Stimulated activated CD8-positive, alpha-beta memory T cell treated with anti-CD3 and anti-CD28 coated beads, Interleukin-12 subunit alpha, Interleukin-12 subunit beta, amount 100 ng/mL, for 24 hours (primary cell): Measurements from ENCODE around the gene MYL10.
"Not testable (repeated sequence)": the region's sequence is repeated elsewhere in the genome, so short reads cannot be mapped to it uniquely, and the experiment has no call there.

Source experiments
- DNase-seq: peaks from one replicate; pipeline ENCODE4 v3.0.0-alpha.2; 2020; ENCODE audit errors: extremely low read depth

Gene MYL10

GRCh38 chr7:101618916-101619315 lies 10.2 kb downstream of the MYL10 start:
- DNase-seq: no peak

GRCh38 chr7:101618207-101618839 lies 10.8 kb downstream of the MYL10 start:
- DNase-seq: no peak

GRCh38 chr7:101617451-101618206 lies 11.5 kb downstream of the MYL10 start:
- no peak for DNase-seq

GRCh38 chr7:101615446-101615845 lies 13.7 kb downstream of the MYL10 start:
- DNase-seq: no peak

GRCh38 chr7:101614939-101615302 lies 14.2 kb downstream of the MYL10 start:
- DNase-seq: no peak

GRCh38 chr7:101614098-101614938 lies 14.8 kb downstream of the MYL10 start:
- DNase-seq: no peak

GRCh38 chr7:101612885-101613515 lies 16.1 kb downstream of the MYL10 start:
- no peak for DNase-seq

- no peak for DNase-seq
Observed at GRCh38 chr7:101608772-101609713, 20.1 kb downstream of the MYL10 start.

GRCh38 chr7:101606498-101606923 lies 22.6 kb downstream of the MYL10 start:
- DNase-seq: no peak

GRCh38 chr7:101605611-101606497 lies 23.2 kb downstream of the MYL10 start:
- no peak for DNase-seq

- not testable (repeated sequence) for DNase-seq
Observed at GRCh38 chr7:101604934-101605332, 24.2 kb downstream of the MYL10 start.

GRCh38 chr7:101604331-101604933 lies 24.7 kb downstream of the MYL10 start:
- DNase-seq: no peak

GRCh38 chr7:101602484-101603241 lies 26.4 kb downstream of the MYL10 start:
- DNase-seq: peak; percentile 25

GRCh38 chr7:101602082-101602481 lies 27.0 kb downstream of the MYL10 start:
- DNase-seq: no peak

- DNase-seq: no peak
Observed at GRCh38 chr7:101599787-101600186, 29.3 kb downstream of the MYL10 start.

GRCh38 chr7:101598986-101599771 lies 29.9 kb downstream of the MYL10 start:
- DNase-seq: no peak

- DNase-seq: no peak
Observed at GRCh38 chr7:101598422-101598985, 30.6 kb downstream of the MYL10 start.

- DNase-seq: no peak
Observed at GRCh38 chr7:101597941-101598340, 31.2 kb downstream of the MYL10 start.
